PC-3 (cell line): ENCODE measurements around the gene LIPC. TPM values are rescaled to one million over a fixed set of nuclear protein-coding genes. Genes with fewer than 3 reads are reported as not detected.

ENCODE experiments used
- ATAC-seq: fragments of 200-7000 bp; cut with Tn5 transposase; 2 replicates; pipeline ENCODE4 v1.9.1; 2020; ENCODE audit warnings: mild to moderate bottlenecking, moderate library complexity
- BruUV-seq: library from RNA; stranded (reverse); fragments of 400-500 nt; replicated peaks from 2 replicates; lab custom pipeline; 2021; lab: Mats Ljungman, UMichigan
- CTCF ChIA-PET: fragments of 300-600 bp; sonication (Branson Sonifier 250); formaldehyde crosslinking; loops from one replicate; lab custom pipeline; 2022; ENCODE audit warnings: antibody characterized with exemption; lab: Charles Lee
- POLR2A ChIA-PET: fragments of 300-600 bp; sonication (Branson Sonifier 250); formaldehyde crosslinking; loops from one replicate; lab custom pipeline; 2022; ENCODE audit warnings: antibody characterized with exemption; ENCODE audit not compliant: unreplicated experiment; lab: Charles Lee
- DNase-seq: peaks from one replicate; pipeline ENCODE4 v3.0.0-alpha.2; 2015
- H2AFZ ChIP-seq: fragments of 300-600 bp; sonication (generic); 2 replicates; pipeline ENCODE4 v1.6.0; 2016; ENCODE audit warnings: antibody characterized with exemption, low read length
- H3F3A ChIP-seq: fragments of 300-600 bp; sonication (generic); one replicate; pipeline ENCODE4 v1.6.0; 2017; ENCODE audit warnings: antibody characterized with exemption, low read length, control low read depth, mild to moderate bottlenecking; ENCODE audit not compliant: unreplicated experiment
- H3K27ac ChIP-seq: fragments of 300-600 bp; sonication (generic); 2 replicates; pipeline ENCODE4 v1.5.1; 2016; ENCODE audit warnings: mild to moderate bottlenecking, low read length
- H3K27me3 ChIP-seq: fragments of 300-600 bp; sonication (generic); 2 replicates; pipeline ENCODE4 v1.6.1; 2016; ENCODE audit warnings: low read length, mixed read lengths
- H3K36me3 ChIP-seq: fragments of 300-600 bp; sonication (generic); 2 replicates; pipeline ENCODE4 v1.6.1; 2016; ENCODE audit warnings: low read depth, mixed run types, low read length, mixed read lengths
- H3K4me1 ChIP-seq: fragments of 300-600 bp; sonication (generic); 2 replicates; pipeline ENCODE4 v1.5.1; 2016; ENCODE audit warnings: low read length; ENCODE audit not compliant: insufficient read depth
- H3K4me2 ChIP-seq: fragments of 300-600 bp; sonication (generic); 2 replicates; pipeline ENCODE4 v1.6.0; 2016; ENCODE audit warnings: low read length
- H3K4me3 ChIP-seq: fragments of 300-600 bp; sonication (generic); 2 replicates; pipeline ENCODE4 v1.5.1; 2016; ENCODE audit warnings: mild to moderate bottlenecking, low read length, mixed read lengths
- H3K79me2 ChIP-seq: fragments of 300-600 bp; sonication (generic); 2 replicates; pipeline ENCODE4 v1.6.1; 2017; ENCODE audit warnings: low read length, mixed read lengths
- H3K9ac ChIP-seq: fragments of 300-600 bp; sonication (generic); 2 replicates; pipeline ENCODE4 v1.6.0; 2016; ENCODE audit warnings: mild to moderate bottlenecking, low read length
- H3K9me2 ChIP-seq: fragments of 300-600 bp; sonication (generic); replicated peaks from 2 replicates; pipeline ENCODE4 v1.6.1; 2016; ENCODE audit warnings: mixed run types, low read length, mixed read lengths
- H3K9me3 ChIP-seq: fragments of 300-600 bp; sonication (generic); 2 replicates; pipeline ENCODE4 v1.6.1; 2016; ENCODE audit warnings: low read length, mixed read lengths
- H4K20me1 ChIP-seq: fragments of 300-600 bp; sonication (generic); 2 replicates; pipeline ENCODE4 v1.6.1; 2016; ENCODE audit warnings: low read length, mixed read lengths
- CTCF ChIP-seq: fragments of 300-600 bp; sonication (generic); conservative IDR thresholded peaks from 2 replicates; pipeline ENCODE4 v1.5.1; 2017; ENCODE audit warnings: antibody characterized with exemption, low read depth, mild to moderate bottlenecking, low read length
- EZH2 ChIP-seq: fragments of 300-600 bp; sonication (generic); IDR thresholded peaks from one replicate; pipeline ENCODE4 v1.6.1; 2017; ENCODE audit warnings: antibody characterized with exemption, mild to moderate bottlenecking, low read length; ENCODE audit not compliant: unreplicated experiment
- EZH2phosphoT487 ChIP-seq: fragments of 300-600 bp; sonication (generic); IDR thresholded peaks from 2 replicates; pipeline ENCODE4 v1.6.1; 2018; ENCODE audit warnings: mild to moderate bottlenecking, antibody characterized with exemption, low read length, borderline replicate concordance
- intact Hi-C: fragments of 100-400 bp; cut with micrococcal nuclease; formaldehyde crosslinking; loops from 2 replicates; pipeline ENCODE4 v1.9.0; 2023
- total RNA-seq: library from RNA; depleted of rRNA; stranded (reverse); fragments of >200 nt; gene quantifications from 2 replicates; pipeline ENCODE4 v1.2.3, GENCODE V29; 2014

LIPC gene
- total RNA-seq, 1 experiment from 2014 or later = not detected

- intact Hi-C loops = loop anchor here (10.0 kb wide), 2 partner anchors 243 to 333 kb away; no protein-coding TSS in a partner anchor
- no peak for ATAC-seq
- no peaks in the 10 kb centered on the region for H3K79me2 ChIP-seq
- H3K9me2 ChIP-seq = no peaks in the 10 kb centered on the region
- H3K27ac ChIP-seq = no peak overlapping the region
- DNase-seq = no peak
- BruUV-seq = no TSS peak
- H3K36me3 ChIP-seq = peaks cover 2% of the 10 kb centered on the region; the same call in 1 of the 2 replicates
- no peaks in the 10 kb centered on the region for H3F3A ChIP-seq
- H4K20me1 ChIP-seq = no peaks in the 10 kb centered on the region
- H3K4me3 ChIP-seq = no peak overlapping the region
- H3K4me1 ChIP-seq = peaks cover 29% of the 10 kb centered on the region
- H3K4me2 ChIP-seq = no peak overlapping the region
- no peak overlapping the region for H2AFZ ChIP-seq
- ChIA-PET POLR2A (interaction anchor here (0.7 kb wide), 1 partner anchor 168 kb away, joined by 5 read pairs; no protein-coding TSS in a partner anchor), CTCF (no interaction called here)
- no peaks in the 10 kb centered on the region for H3K27me3 ChIP-seq
- no peaks in the 10 kb centered on the region for H3K9me3 ChIP-seq
- H3K9ac ChIP-seq = no peak overlapping the region
- no peak for TF ChIP-seq EZH2
- no peak for TF ChIP-seq CTCF
- no peak for TF ChIP-seq EZH2phosphoT487
These were observed 176.4 kb downstream of the LIPC start for GRCh38 chr15:58608129-58608590.

DNA sequence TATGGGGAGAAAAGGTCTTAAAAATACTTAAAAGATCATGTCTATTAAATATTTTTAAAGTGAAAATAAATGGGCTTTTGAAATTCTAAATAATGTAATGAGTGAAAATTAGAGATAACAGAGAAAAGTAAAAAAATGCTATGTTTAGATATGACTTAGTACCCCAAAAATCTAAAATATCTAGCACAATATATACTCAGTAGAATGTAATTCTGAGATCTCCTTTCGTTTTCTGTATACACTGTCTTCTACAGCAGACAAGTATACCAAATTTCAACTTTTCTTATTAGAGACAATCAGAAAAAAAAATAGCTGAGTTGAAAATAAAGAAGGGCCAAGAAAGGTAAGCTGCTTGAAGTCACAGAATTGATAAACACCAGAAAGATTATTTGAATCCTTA is 176.9 kb downstream of the LIPC start:
- no peaks in the 10 kb centered on the region for H3K27me3 ChIP-seq
- no peak overlapping the region for H3K27ac ChIP-seq
- no peaks in the 10 kb centered on the region for H3K9me2 ChIP-seq
- H4K20me1 ChIP-seq = no peaks in the 10 kb centered on the region
- no peaks in the 10 kb centered on the region for H3F3A ChIP-seq
- no peak overlapping the region for H3K4me3 ChIP-seq
- intact Hi-C loops = loop anchor here (10.0 kb wide), 2 partner anchors 244 to 334 kb away; no protein-coding TSS in a partner anchor
- H3K36me3 ChIP-seq = no peaks in the 10 kb centered on the region
- BruUV-seq = no TSS peak
- H3K4me2 ChIP-seq = no peak overlapping the region
- peaks cover 25% of the 10 kb centered on the region for H3K4me1 ChIP-seq
- ATAC-seq (no peak), DNase-seq (no peak)
- ChIA-PET CTCF (no interaction called here), POLR2A (no interaction called here)
- no peak for TF ChIP-seq CTCF
- TF ChIP-seq EZH2 = no peak
- TF ChIP-seq EZH2phosphoT487 = no peak
- H2AFZ ChIP-seq = no peak overlapping the region
- no peaks in the 10 kb centered on the region for H3K9me3 ChIP-seq
- no peak overlapping the region for H3K9ac ChIP-seq
- no peaks in the 10 kb centered on the region for H3K79me2 ChIP-seq
